Measurements from ENCODE around the gene GOLM1. TPM values are rescaled to one million over a fixed set of nuclear protein-coding genes. Genes with fewer than 3 reads are reported as not detected.
A peak's percentile ranks its signal among the peaks of the same experiment; 100 is the strongest.
"Not testable (repeated sequence)": the region's sequence is repeated elsewhere in the genome, so short reads cannot be mapped to it uniquely, and the experiment has no call there.

Gene GOLM1
- total RNA-seq, 1 experiment from 2014 or later, result 71.6 TPM

DNA sequence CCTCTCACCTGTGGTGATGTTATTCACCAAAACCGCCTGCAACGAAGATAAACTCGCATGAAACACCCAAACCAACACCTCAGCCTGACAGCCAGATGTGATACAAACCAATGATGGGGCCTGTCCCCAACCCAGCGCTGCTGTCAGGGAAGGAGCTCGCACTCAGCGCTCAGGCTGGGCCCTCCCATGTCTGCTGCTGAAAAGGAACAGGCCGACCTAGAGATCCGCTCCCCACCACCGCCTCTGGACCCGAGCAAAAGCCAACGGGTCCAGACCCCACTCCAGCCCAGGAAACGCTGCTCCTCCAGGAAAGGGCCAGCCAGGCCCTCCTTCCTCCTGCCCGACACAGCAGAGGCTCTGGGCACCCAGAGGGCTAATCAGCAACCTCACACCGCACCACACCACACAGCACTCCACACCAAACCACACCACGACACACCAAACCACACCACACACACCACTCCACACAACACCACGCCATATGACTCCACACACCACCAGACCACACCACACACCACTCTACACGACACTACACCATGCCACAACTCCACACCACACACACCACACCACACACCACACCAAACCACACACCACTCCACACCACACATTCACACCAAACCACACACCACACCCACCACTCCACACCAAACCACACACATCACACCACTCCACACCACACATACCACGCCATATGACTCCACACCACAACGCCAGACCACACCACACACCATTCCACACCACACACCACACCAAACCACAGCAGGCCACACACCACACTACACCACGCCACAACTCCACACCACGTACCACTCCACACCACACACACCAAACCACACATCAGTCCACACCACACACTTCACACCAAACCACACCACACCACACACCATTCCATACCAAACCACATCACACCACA lies 46.5 kb downstream of the GOLM1 start:
- Histone ChIP-seq H4K20me1 (ENCODE audit: control insufficient read depth, insufficient read depth, insufficient read length) (no peaks in the 10 kb centered on the region), H3K9me3 (ENCODE audit: control insufficient read depth, low read depth, low read length) (no peaks in the 10 kb centered on the region), H4K91ac (ENCODE audit: insufficient read length, low read depth, low read length) (no peak overlapping the region), H3K9ac (ENCODE audit: extremely low read depth, insufficient read length, low read length) (no peak overlapping the region), H4K5ac (ENCODE audit: insufficient read length, low read depth, low read length) (no peak overlapping the region), H3K4me2 (ENCODE audit: insufficient read depth, insufficient read length, low read length) (no peak overlapping the region), H2BK15ac (ENCODE audit: low read depth, low read length) (no peak overlapping the region), H3T11ph (ENCODE audit: low read length) (no peak overlapping the region), H3K23ac (ENCODE audit: insufficient read length, low read depth, low read length) (no peak overlapping the region), H2BK120ac (ENCODE audit: low read depth, low read length, poor library complexity, severe bottlenecking) (no peak overlapping the region), H3K79me2 (ENCODE audit: insufficient read depth, low read length) (no peaks in the 10 kb centered on the region), H2BK5ac (ENCODE audit: insufficient read length, low read length) (no peak overlapping the region), H3K27ac (ENCODE audit: insufficient read length, low read depth, low read length) (no peak overlapping the region), H4K8ac (replicated peaks; ENCODE audit: insufficient read length, low read depth, low read length) (no peak overlapping the region), H3K56ac (ENCODE audit: insufficient read length, low read depth, low read length) (no peak overlapping the region), H2BK20ac (ENCODE audit: low read depth, low read length, poor library complexity, severe bottlenecking) (no peak overlapping the region), H2BK12ac (ENCODE audit: insufficient read length, low read depth, low read length) (no peak overlapping the region), H3K4ac (ENCODE audit: low read depth, low read length) (no peak overlapping the region), H3K18ac (ENCODE audit: insufficient read length, low read depth, low read length) (no peak overlapping the region), H3K14ac (ENCODE audit: insufficient read depth, low read length) (no peak overlapping the region), H3K27me3 (ENCODE audit: insufficient read depth, low read length) (no peaks in the 10 kb centered on the region), H3K4me1 (ENCODE audit: insufficient read depth, low read length) (no peaks in the 10 kb centered on the region), H2AK5ac (ENCODE audit: insufficient read length, low read length) (no peak overlapping the region), H2AFZ (ENCODE audit: low read length) (no peak overlapping the region), H3K79me1 (ENCODE audit: insufficient read depth, low read depth, low read length, poor library complexity, severe bottlenecking) (no peaks in the 10 kb centered on the region), H3K23me2 (ENCODE audit: insufficient read length, low read depth, low read length, poor library complexity, severe bottlenecking) (no peaks in the 10 kb centered on the region)
- no peaks in the 10 kb centered on the region for H3K4me1 Mint-ChIP-seq
- peak overlapping the region in 1 of 3 experiments; percentile 71; a peak in 2 of 7 replicates for H3K27ac Mint-ChIP-seq
- no peak for DNase-seq
- H3K4me3 Mint-ChIP-seq, result no peak overlapping the region
- H3K27me3 Mint-ChIP-seq (ENCODE audit: low read depth), result no peaks in the 10 kb centered on the region
- 100% methylated on average over 3 of the region's 21 CpGs for WGBS (ENCODE audit: extremely low coverage, insufficient read length, low lambda C conversion rate)
- H3K9me3 Mint-ChIP-seq, result no peaks in the 10 kb centered on the region
- H3K36me3 Mint-ChIP-seq (ENCODE audit: insufficient read depth in 1 of 3, low read depth in 3 of 3), result peaks cover 0 to 2% (median 0%) of the 10 kb centered on the region in 3 experiments; a peak in 2 of 7 replicates
- TF ChIP-seq, protein P1, sequence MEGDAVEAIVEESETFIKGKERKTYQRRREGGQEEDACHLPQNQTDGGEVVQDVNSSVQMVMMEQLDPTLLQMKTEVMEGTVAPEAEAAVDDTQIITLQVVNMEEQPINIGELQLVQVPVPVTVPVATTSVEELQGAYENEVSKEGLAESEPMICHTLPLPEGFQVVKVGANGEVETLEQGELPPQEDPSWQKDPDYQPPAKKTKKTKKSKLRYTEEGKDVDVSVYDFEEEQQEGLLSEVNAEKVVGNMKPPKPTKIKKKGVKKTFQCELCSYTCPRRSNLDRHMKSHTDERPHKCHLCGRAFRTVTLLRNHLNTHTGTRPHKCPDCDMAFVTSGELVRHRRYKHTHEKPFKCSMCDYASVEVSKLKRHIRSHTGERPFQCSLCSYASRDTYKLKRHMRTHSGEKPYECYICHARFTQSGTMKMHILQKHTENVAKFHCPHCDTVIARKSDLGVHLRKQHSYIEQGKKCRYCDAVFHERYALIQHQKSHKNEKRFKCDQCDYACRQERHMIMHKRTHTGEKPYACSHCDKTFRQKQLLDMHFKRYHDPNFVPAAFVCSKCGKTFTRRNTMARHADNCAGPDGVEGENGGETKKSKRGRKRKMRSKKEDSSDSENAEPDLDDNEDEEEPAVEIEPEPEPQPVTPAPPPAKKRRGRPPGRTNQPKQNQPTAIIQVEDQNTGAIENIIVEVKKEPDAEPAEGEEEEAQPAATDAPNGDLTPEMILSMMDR (conservative IDR thresholded peaks at IDR 0.05), result no peak

DNA sequence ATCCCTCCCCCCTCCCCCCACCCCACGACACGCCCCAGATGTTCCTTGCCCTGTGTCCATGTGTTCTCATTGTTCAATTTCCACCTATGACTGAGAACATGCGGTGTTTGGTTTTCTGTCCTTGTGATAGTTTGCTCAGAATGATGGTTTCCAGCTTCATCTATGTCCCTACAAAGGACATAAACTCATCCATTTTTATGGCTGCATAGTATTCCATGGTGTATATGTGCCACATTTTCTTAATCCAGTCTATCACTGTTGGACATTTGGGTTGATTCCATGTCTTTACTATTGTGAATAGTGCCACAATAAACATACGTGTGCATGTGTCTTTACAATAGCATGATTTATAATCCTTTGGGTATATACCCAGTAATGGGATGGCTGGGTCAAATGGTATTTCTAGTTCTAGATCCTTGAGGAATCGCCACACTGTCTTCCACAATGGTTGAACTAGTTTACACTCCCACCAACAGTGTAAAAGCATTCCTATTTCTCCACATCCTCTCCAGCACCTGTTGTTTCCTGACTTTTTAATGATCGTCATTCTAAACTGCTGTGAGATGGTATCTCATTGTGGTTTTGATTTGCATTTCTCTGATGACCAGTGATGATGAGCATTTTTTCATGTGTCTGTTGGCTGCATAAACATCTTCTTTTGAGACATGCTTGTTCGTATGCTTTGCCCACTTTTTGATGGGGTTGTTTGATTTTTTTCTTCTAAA lies 51.2 kb downstream of the GOLM1 start:
- not testable (repeated sequence) for H3K79me1 ChIP-seq (ENCODE audit: insufficient read depth, low read depth, low read length, poor library complexity, severe bottlenecking); H3K4me2 ChIP-seq (ENCODE audit: insufficient read depth, insufficient read length, low read length); H3K4me3 Mint-ChIP-seq; H2BK20ac ChIP-seq (ENCODE audit: low read depth, low read length, poor library complexity, severe bottlenecking); H3K14ac ChIP-seq (ENCODE audit: insufficient read depth, low read length); H3K4ac ChIP-seq (ENCODE audit: low read depth, low read length); H2AK5ac ChIP-seq (ENCODE audit: insufficient read length, low read length); H3K36me3 Mint-ChIP-seq (ENCODE audit: insufficient read depth in 1 of 3, low read depth in 3 of 3); H2BK12ac ChIP-seq (ENCODE audit: insufficient read length, low read depth, low read length); H3K23ac ChIP-seq (ENCODE audit: insufficient read length, low read depth, low read length); H3K9me3 Mint-ChIP-seq; H3K56ac ChIP-seq (ENCODE audit: insufficient read length, low read depth, low read length); H3T11ph ChIP-seq (ENCODE audit: low read length); H4K91ac ChIP-seq (ENCODE audit: insufficient read length, low read depth, low read length); H3K27me3 ChIP-seq (ENCODE audit: insufficient read depth, low read length); H2BK15ac ChIP-seq (ENCODE audit: low read depth, low read length); H2AFZ ChIP-seq (ENCODE audit: low read length); H3K4me1 ChIP-seq (ENCODE audit: insufficient read depth, low read length); H3K9me3 ChIP-seq (ENCODE audit: control insufficient read depth, low read depth, low read length); DNase-seq; H3K79me2 ChIP-seq (ENCODE audit: insufficient read depth, low read length); H2BK120ac ChIP-seq (ENCODE audit: low read depth, low read length, poor library complexity, severe bottlenecking); H4K8ac ChIP-seq (replicated peaks; ENCODE audit: insufficient read length, low read depth, low read length); H3K4me1 Mint-ChIP-seq; H3K9ac ChIP-seq (ENCODE audit: extremely low read depth, insufficient read length, low read length); H2BK5ac ChIP-seq (ENCODE audit: insufficient read length, low read length); H3K23me2 ChIP-seq (ENCODE audit: insufficient read length, low read depth, low read length, poor library complexity, severe bottlenecking); H3K27me3 Mint-ChIP-seq (ENCODE audit: low read depth); H4K20me1 ChIP-seq (ENCODE audit: control insufficient read depth, insufficient read depth, insufficient read length); H3K27ac ChIP-seq (ENCODE audit: insufficient read length, low read depth, low read length); H3K18ac ChIP-seq (ENCODE audit: insufficient read length, low read depth, low read length); H4K5ac ChIP-seq (ENCODE audit: insufficient read length, low read depth, low read length); H3K27ac Mint-ChIP-seq
- no CpG with 5 or more reads among the region's 7 CpGs for WGBS (ENCODE audit: extremely low coverage, insufficient read length, low lambda C conversion rate)

All from H9 (cell line).